ENCODE data around the gene DCXR.

The DCXR gene

GRCh38 chr17:82037092-82037888 is at the start of gene DCXR:
DCXR (minus strand) TSS chr17:82037697; CDS start chr17:82037682, 15 bp downstream.
- Histone ChIP-seq H3K9me3 (ENCODE audit: low read length) (no peaks in the 10 kb centered on the region), H3K4me1 (ENCODE audit: insufficient read depth, low read length) (peaks cover 17% of the 10 kb centered on the region), H3K27me3 (ENCODE audit: control insufficient read depth in 1 of 2, insufficient read depth in 2 of 2, low read length in 2 of 2) (peaks cover 10 to 14% of the 10 kb centered on the region in 2 donors), H3K4me3 (ENCODE audit: low read depth in 1 of 2, low read length in 2 of 2) (peak within 1 kb of the TSS; percentile 69 to 73), H3K9ac (ENCODE audit: low read length) (peak within 1 kb of the TSS; percentile 60), H3K27ac (ENCODE audit: low read depth, low read length) (peak within 1 kb of the TSS; percentile 78), H3K36me3 (ENCODE audit: insufficient read depth, low read length) (no peaks in the 10 kb centered on the region)

DNA sequence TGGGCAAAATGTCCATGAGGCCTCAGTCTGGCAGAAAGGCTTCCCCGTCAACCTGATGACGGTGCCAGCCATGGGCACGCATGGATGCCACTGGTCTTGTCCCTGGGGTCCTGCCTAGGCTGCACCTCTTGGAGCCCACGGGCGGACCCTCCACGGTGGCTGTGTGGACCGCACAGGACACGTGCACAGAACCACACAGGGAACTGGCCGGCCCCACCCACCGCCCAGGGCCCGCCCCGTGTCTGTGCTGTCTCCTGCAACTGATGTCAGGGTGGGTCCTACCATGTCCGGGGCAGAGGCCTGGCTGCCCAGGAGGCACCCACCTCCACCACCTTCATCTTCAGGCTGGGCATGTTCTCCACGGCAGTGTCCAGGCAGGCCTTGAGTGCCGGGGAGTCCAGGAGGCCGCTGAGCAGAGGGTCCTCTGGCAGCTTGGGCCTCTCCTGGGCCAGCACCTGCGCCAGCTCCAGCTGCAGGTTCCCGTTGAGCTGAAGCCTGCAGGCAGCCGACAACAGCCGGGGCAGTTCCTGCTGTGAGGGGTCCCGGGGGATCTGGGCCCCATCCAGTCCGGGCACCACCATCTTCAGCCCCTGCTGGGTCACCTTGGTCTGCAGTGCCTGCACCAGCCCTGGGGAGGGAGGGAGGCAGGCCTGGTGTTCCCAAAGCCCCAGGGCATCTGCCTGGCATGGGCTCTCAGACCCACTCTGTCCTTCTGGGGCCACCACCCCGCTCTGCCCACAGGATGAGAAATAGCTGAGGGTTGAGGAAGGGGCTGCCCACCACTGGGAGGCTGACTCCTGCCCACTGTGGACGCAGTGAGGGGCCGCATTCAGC is 48.7 kb upstream of the DCXR start:
- peaks cover 27% of the 10 kb centered on the region for H3K36me3 ChIP-seq (ENCODE audit: insufficient read depth, low read length)
- no peaks in the 10 kb centered on the region for H3K27me3 ChIP-seq (ENCODE audit: control insufficient read depth in 1 of 2, insufficient read depth in 2 of 2, low read length in 2 of 2)
- no peak overlapping the region for H3K4me3 ChIP-seq (ENCODE audit: low read depth in 1 of 2, low read length in 2 of 2)
- H3K9me3 ChIP-seq (ENCODE audit: low read length) = no peaks in the 10 kb centered on the region
- H3K27ac ChIP-seq (ENCODE audit: low read depth, low read length) = no peak overlapping the region
- no peak overlapping the region for H3K9ac ChIP-seq (ENCODE audit: low read length)
- no peaks in the 10 kb centered on the region for H3K4me1 ChIP-seq (ENCODE audit: insufficient read depth, low read length)

- Histone ChIP-seq H3K27ac (ENCODE audit: low read depth, low read length) (no peak overlapping the region), H3K36me3 (ENCODE audit: insufficient read depth, low read length) (peaks cover 25% of the 10 kb centered on the region), H3K9ac (ENCODE audit: low read length) (no peak overlapping the region), H3K4me1 (ENCODE audit: insufficient read depth, low read length) (no peaks in the 10 kb centered on the region), H3K27me3 (ENCODE audit: control insufficient read depth in 1 of 2, insufficient read depth in 2 of 2, low read length in 2 of 2) (no peaks in the 10 kb centered on the region), H3K9me3 (ENCODE audit: low read length) (no peaks in the 10 kb centered on the region), H3K4me3 (ENCODE audit: low read depth in 1 of 2, low read length in 2 of 2) (no peak overlapping the region)
Observed at GRCh38 chr17:82085031-82085861, 47.7 kb upstream of the DCXR start.

GRCh38 chr17:82084373-82085030 is 47.0 kb upstream of the DCXR start:
- Histone ChIP-seq H3K4me1 (ENCODE audit: insufficient read depth, low read length) (no peaks in the 10 kb centered on the region), H3K27me3 (ENCODE audit: control insufficient read depth in 1 of 2, insufficient read depth in 2 of 2, low read length in 2 of 2) (no peaks in the 10 kb centered on the region), H3K4me3 (ENCODE audit: low read depth in 1 of 2, low read length in 2 of 2) (no peak overlapping the region), H3K9me3 (ENCODE audit: low read length) (no peaks in the 10 kb centered on the region), H3K36me3 (ENCODE audit: insufficient read depth, low read length) (peaks cover 18% of the 10 kb centered on the region), H3K9ac (ENCODE audit: low read length) (no peak overlapping the region), H3K27ac (ENCODE audit: low read depth, low read length) (no peak overlapping the region)

DNA sequence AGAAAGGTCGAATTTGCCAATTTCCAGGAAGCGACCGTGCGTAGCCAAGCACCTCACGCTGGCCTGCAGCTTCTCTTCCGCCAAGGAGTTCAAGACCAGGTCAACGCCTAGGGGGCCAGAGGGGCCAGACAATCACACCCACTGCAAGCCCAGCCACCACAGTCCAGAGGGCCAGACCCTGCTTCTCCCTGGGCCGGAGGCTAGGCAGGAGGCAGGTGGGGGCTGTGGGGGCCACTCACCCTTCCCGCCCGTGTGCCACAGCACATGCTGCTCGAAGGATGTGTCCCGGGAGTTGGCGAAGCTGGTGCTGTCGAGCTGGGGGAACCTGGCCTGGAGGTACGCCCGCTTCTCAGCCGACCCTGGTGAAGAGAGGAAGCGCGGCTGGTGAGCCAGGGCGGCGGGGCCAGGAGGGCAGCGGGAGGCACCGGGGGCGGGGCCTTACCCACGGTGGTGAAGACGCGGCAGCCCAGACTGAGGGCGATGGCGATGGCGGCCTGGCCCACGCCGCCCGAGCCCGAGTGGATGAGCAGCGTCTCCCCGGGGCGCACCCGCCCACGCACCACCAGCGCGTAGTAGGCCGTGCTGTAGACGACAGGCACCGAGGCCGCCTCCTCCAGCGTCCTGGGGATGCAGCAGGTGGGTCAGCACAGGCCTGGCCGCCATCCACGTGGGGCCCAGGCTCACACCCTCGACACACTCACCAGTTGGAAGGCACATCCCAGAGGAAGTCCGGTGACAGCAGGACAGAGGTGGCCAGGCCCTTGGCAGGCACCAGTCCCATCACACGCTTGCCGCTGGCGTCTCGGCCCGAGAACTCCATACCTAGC is 46.2 kb upstream of the DCXR start:
- Histone ChIP-seq H3K9me3 (ENCODE audit: low read length) (no peaks in the 10 kb centered on the region), H3K27me3 (ENCODE audit: control insufficient read depth in 1 of 2, insufficient read depth in 2 of 2, low read length in 2 of 2) (no peaks in the 10 kb centered on the region), H3K27ac (ENCODE audit: low read depth, low read length) (no peak overlapping the region), H3K4me1 (ENCODE audit: insufficient read depth, low read length) (no peaks in the 10 kb centered on the region), H3K36me3 (ENCODE audit: insufficient read depth, low read length) (peaks cover 12% of the 10 kb centered on the region), H3K9ac (ENCODE audit: low read length) (no peak overlapping the region), H3K4me3 (ENCODE audit: low read depth in 1 of 2, low read length in 2 of 2) (no peak overlapping the region)

DNA sequence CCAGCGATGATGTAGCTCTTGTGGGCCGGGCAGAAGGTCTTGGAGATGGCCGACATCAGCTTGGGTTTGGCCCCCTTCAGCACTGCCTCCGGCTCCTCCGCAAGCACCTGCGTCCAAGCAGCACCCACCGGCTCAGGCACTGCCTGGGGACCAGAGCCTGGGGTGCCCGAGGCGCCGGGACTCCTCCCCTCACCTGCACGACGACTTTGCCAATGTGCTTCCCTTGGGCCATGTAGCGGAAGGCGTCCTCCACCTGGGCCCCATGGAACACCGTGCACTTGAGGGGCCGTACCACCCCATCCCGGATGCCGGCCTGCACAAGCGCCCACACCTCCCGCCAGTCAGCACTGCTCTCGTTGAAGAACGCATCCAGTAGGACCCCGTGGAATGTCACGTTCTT is 45.5 kb upstream of the DCXR start:
- Histone ChIP-seq H3K9me3 (ENCODE audit: low read length) (no peaks in the 10 kb centered on the region), H3K36me3 (ENCODE audit: insufficient read depth, low read length) (peaks cover 5% of the 10 kb centered on the region), H3K4me1 (ENCODE audit: insufficient read depth, low read length) (no peaks in the 10 kb centered on the region), H3K27me3 (ENCODE audit: control insufficient read depth in 1 of 2, insufficient read depth in 2 of 2, low read length in 2 of 2) (no peaks in the 10 kb centered on the region), H3K27ac (ENCODE audit: low read depth, low read length) (no peak overlapping the region), H3K4me3 (ENCODE audit: low read depth in 1 of 2, low read length in 2 of 2) (no peak overlapping the region), H3K9ac (ENCODE audit: low read length) (no peak overlapping the region)

DNA sequence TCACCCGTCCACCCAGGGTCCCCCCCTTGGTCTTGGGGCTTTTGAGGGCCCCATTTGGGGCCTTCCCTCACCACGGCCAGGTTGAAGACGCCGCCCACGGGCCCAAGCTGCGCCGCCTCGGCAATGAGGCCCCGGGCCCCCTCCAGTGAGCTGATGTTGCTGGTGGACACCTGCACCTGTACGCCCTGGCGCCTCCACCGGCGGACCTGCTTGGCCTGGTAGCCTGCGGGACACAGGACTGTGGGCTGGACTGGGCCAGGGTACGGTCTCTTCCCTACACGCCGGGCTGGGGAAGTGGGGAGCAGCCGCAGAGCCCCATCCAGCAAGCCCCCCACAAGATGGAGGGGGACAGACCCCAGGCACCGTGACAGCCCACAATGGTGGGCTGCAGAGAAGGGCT is 45.0 kb upstream of the DCXR start:
- no peak overlapping the region for H3K9ac ChIP-seq (ENCODE audit: low read length)
- no peak overlapping the region for H3K27ac ChIP-seq (ENCODE audit: low read depth, low read length)
- H3K27me3 ChIP-seq (ENCODE audit: control insufficient read depth in 1 of 2, insufficient read depth in 2 of 2, low read length in 2 of 2) = no peaks in the 10 kb centered on the region
- no peak overlapping the region for H3K4me3 ChIP-seq (ENCODE audit: low read depth in 1 of 2, low read length in 2 of 2)
- no peaks in the 10 kb centered on the region for H3K9me3 ChIP-seq (ENCODE audit: low read length)
- H3K36me3 ChIP-seq (ENCODE audit: insufficient read depth, low read length) = no peaks in the 10 kb centered on the region
- no peaks in the 10 kb centered on the region for H3K4me1 ChIP-seq (ENCODE audit: insufficient read depth, low read length)

DNA sequence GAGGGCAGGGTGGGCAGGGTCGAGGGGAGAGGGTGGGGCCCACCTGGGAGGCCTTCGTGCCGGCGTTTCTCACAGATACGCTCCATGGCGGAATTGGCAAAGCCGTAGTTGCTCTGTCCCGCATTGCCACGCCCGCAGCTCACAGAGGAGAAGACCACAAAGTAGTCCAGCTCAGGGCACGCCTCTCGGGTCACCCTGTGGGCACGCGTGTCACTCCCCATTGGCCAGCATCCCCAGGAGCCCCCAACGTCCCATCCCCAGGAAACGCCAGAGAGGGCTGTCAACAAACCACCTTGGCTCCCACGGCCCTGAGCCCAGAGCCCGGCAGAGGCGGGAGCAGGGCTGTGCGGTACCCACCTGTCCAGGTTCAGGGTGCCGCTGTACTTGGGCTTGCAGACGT is 44.5 kb upstream of the DCXR start:
- Histone ChIP-seq H3K4me1 (ENCODE audit: insufficient read depth, low read length) (no peaks in the 10 kb centered on the region), H3K9me3 (ENCODE audit: low read length) (no peaks in the 10 kb centered on the region), H3K27ac (ENCODE audit: low read depth, low read length) (no peak overlapping the region), H3K4me3 (ENCODE audit: low read depth in 1 of 2, low read length in 2 of 2) (no peak overlapping the region), H3K27me3 (ENCODE audit: control insufficient read depth in 1 of 2, insufficient read depth in 2 of 2, low read length in 2 of 2) (no peaks in the 10 kb centered on the region), H3K9ac (ENCODE audit: low read length) (no peak overlapping the region), H3K36me3 (ENCODE audit: insufficient read depth, low read length) (no peaks in the 10 kb centered on the region)

- Histone ChIP-seq H3K36me3 (ENCODE audit: insufficient read depth, low read length) (no peaks in the 10 kb centered on the region), H3K4me3 (ENCODE audit: low read depth in 1 of 2, low read length in 2 of 2) (no peak overlapping the region), H3K27me3 (ENCODE audit: control insufficient read depth in 1 of 2, insufficient read depth in 2 of 2, low read length in 2 of 2) (no peaks in the 10 kb centered on the region), H3K9me3 (ENCODE audit: low read length) (no peaks in the 10 kb centered on the region), H3K9ac (ENCODE audit: low read length) (no peak overlapping the region), H3K27ac (ENCODE audit: low read depth, low read length) (no peak overlapping the region), H3K4me1 (ENCODE audit: insufficient read depth, low read length) (no peaks in the 10 kb centered on the region)
Observed at GRCh38 chr17:82081546-82081945, 44.0 kb upstream of the DCXR start.

DNA sequence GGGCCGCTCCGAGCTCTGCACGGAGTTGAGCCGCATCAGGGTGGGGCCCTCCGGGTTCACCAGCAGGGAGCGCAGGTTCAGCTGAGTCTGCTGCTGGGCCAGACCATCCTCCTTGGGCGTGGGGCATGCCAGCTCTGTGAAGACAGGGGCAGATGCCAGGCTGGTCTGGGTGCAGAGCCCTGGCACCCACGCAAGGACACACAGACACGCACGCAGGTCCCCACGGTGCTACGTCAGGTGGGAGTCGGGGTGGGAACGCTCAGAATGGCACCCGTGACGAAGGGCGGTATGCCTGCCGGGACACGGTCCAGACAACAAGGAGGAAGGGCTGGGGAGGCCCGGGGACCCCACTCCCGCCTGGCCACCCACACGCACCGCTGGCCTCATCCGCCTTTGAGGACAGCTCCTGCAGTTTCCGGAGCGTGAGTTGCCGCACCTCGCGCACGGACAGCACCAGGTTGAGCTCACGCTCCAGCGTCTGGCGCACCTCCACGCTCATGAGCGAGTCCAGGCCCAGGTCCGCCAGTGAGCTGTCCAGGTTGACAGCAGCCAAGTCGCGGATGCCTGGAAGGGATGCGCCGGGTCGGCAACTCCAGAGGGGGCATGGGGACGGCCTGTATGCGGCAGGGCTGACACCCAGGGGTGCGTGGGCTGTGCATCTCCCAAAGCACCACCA is 43.4 kb upstream of the DCXR start:
- no peaks in the 10 kb centered on the region for H3K36me3 ChIP-seq (ENCODE audit: insufficient read depth, low read length)
- no peak overlapping the region for H3K27ac ChIP-seq (ENCODE audit: low read depth, low read length)
- H3K4me3 ChIP-seq (ENCODE audit: low read depth in 1 of 2, low read length in 2 of 2) = no peak overlapping the region
- H3K9me3 ChIP-seq (ENCODE audit: low read length) = no peaks in the 10 kb centered on the region
- no peak overlapping the region for H3K9ac ChIP-seq (ENCODE audit: low read length)
- H3K4me1 ChIP-seq (ENCODE audit: insufficient read depth, low read length) = no peaks in the 10 kb centered on the region
- H3K27me3 ChIP-seq (ENCODE audit: control insufficient read depth in 1 of 2, insufficient read depth in 2 of 2, low read length in 2 of 2) = no peaks in the 10 kb centered on the region
